KOPT-K1 (cell line): ENCODE data around the gene F5.

ENCODE experiments used
- H3K27ac ChIP-seq: fragments of 200-600 bp; sonication (generic); 2 replicates; pipeline ENCODE4 v1.5.1; 2016; ENCODE audit warnings: antibody characterized with exemption, mild to moderate bottlenecking, low read depth, low read length; ENCODE audit not compliant: poor library complexity, severe bottlenecking
- H3K36me3 ChIP-seq: fragments of 200-600 bp; sonication (generic); 2 replicates; pipeline ENCODE4 v1.5.1; 2017; ENCODE audit warnings: antibody characterized with exemption, mild to moderate bottlenecking, low read length, moderate library complexity; ENCODE audit not compliant: insufficient read depth
- H3K9me3 ChIP-seq: fragments of 200-600 bp; sonication (generic); 2 replicates; pipeline ENCODE4 v1.5.1; 2017; ENCODE audit warnings: antibody characterized with exemption, low read length, mild to moderate bottlenecking; ENCODE audit not compliant: insufficient read depth, poor library complexity, severe bottlenecking

Gene F5

GRCh38 chr1:169487133-169487532 lies 99.1 kb downstream of the F5 start:
- H3K9me3 ChIP-seq: no peaks in the 10 kb centered on the region
- H3K27ac ChIP-seq: no peak overlapping the region
- H3K36me3 ChIP-seq: no peaks in the 10 kb centered on the region

- Histone ChIP-seq H3K36me3 (no peaks in the 10 kb centered on the region), H3K27ac (peak overlapping the region; percentile 51), H3K9me3 (no peaks in the 10 kb centered on the region)
These were observed 99.8 kb downstream of the F5 start for GRCh38 chr1:169486281-169487051.

- no peaks in the 10 kb centered on the region for H3K36me3 ChIP-seq
- H3K9me3 ChIP-seq: no peaks in the 10 kb centered on the region
- H3K27ac ChIP-seq: peak within 1 kb of the TSS; percentile 51
These were observed 100.6 kb downstream of the F5 start, which contains the start of gene SLC19A2 for GRCh38 chr1:169485431-169486280. TSS of gene SLC19A2 (minus strand) at chr1:169485944. CDS start at chr1:169485766, 178 bp downstream.

GRCh38 chr1:169484683-169485430 lies 101.4 kb downstream of the F5 start:
- no peaks in the 10 kb centered on the region for H3K9me3 ChIP-seq
- H3K27ac ChIP-seq: peak overlapping the region; percentile 51
- no peaks in the 10 kb centered on the region for H3K36me3 ChIP-seq

GRCh38 chr1:169484101-169484500 lies 102.2 kb downstream of the F5 start:
- Histone ChIP-seq H3K36me3 (no peaks in the 10 kb centered on the region), H3K27ac (no peak overlapping the region)

GRCh38 chr1:169483500-169483966 lies 102.7 kb downstream of the F5 start:
- Histone ChIP-seq H3K36me3 (no peaks in the 10 kb centered on the region), H3K9me3 (no peaks in the 10 kb centered on the region), H3K27ac (no peak overlapping the region)

More at GRCh38 chr1:169484101-169484500, 102.2 kb downstream of the F5 start:
- no peaks in the 10 kb centered on the region for H3K9me3 ChIP-seq

GRCh38 chr1:169479363-169480066 lies 106.8 kb downstream of the F5 start:
- no peak overlapping the region for H3K27ac ChIP-seq
- no peaks in the 10 kb centered on the region for H3K9me3 ChIP-seq
- H3K36me3 ChIP-seq: peaks cover 21% of the 10 kb centered on the region

- Histone ChIP-seq H3K36me3 (peaks cover 21% of the 10 kb centered on the region), H3K27ac (no peak overlapping the region), H3K9me3 (no peaks in the 10 kb centered on the region)
These were observed 108.1 kb downstream of the F5 start for GRCh38 chr1:169478094-169478672.

GRCh38 chr1:169475806-169476387 lies 110.4 kb downstream of the F5 start:
- Histone ChIP-seq H3K9me3 (no peaks in the 10 kb centered on the region), H3K36me3 (peaks cover 21% of the 10 kb centered on the region), H3K27ac (no peak overlapping the region)

GRCh38 chr1:169474302-169474995 lies 111.8 kb downstream of the F5 start:
- Histone ChIP-seq H3K27ac (no peak overlapping the region), H3K9me3 (no peaks in the 10 kb centered on the region), H3K36me3 (peaks cover 21% of the 10 kb centered on the region)

GRCh38 chr1:169473347-169473746 lies 112.9 kb downstream of the F5 start:
- Histone ChIP-seq H3K36me3 (peaks cover 21% of the 10 kb centered on the region), H3K9me3 (no peaks in the 10 kb centered on the region), H3K27ac (no peak overlapping the region)

GRCh38 chr1:169472738-169473137 lies 113.5 kb downstream of the F5 start:
- Histone ChIP-seq H3K27ac (no peak overlapping the region), H3K36me3 (peaks cover 24% of the 10 kb centered on the region), H3K9me3 (no peaks in the 10 kb centered on the region)

- H3K27ac ChIP-seq: no peak overlapping the region
- 0 out of 2 replicates have a peak, but pooled peaks cover 6% of the 10 kb centered on the region for H3K36me3 ChIP-seq
- no peaks in the 10 kb centered on the region for H3K9me3 ChIP-seq
These were observed 117.3 kb downstream of the F5 start for GRCh38 chr1:169468982-169469381.
